GM12873 (cell line): Measurements from ENCODE around the gene XAGE5.

Experiments used
- TF ChIP-seq, protein P1 (sequence below): IDR thresholded peaks from 2 replicates; pipeline ENCODE4 v1.5.1; 2012; ENCODE audit warnings: low read depth, mild to moderate bottlenecking, moderate library complexity, low read length, control low read depth; ENCODE audit not compliant: insufficient read depth; ENCODE audit errors: missing control alignments

The XAGE5 gene

DNA sequence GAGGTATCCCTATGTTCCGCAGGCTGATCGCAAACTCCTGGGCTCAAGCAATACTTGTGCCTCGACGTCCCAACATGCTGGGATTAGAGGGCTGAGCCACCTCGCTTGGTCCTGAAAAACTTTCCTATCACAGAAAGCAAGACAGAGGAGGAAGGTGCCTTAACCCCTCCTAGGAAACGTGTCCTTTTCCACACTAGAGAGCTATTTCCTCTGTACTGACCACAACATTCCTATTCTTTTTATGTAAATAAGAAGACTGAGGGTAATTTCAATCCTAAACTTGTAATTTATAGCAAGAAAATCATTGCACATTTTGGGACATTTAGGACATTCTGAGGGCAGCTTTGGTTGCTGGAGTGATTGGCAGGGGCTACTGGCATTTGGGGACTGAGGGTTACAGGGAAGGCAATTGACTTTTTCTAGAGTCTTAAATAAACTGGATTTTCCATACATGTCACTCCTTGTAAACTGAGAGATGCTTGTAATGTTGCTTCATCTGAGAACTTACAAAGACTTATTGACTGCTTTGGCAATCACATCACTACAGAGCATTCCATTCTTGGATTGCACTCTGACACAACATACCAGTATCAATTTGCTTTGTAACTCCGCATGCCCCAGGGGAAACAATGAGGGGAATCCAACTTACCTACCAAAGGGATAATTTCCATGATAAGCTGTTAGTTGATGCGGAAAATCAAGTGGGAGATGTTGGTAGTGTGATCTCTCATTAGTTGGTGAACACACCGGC lies 41.2 kb downstream of the XAGE5 start:
- TF ChIP-seq, protein P1, sequence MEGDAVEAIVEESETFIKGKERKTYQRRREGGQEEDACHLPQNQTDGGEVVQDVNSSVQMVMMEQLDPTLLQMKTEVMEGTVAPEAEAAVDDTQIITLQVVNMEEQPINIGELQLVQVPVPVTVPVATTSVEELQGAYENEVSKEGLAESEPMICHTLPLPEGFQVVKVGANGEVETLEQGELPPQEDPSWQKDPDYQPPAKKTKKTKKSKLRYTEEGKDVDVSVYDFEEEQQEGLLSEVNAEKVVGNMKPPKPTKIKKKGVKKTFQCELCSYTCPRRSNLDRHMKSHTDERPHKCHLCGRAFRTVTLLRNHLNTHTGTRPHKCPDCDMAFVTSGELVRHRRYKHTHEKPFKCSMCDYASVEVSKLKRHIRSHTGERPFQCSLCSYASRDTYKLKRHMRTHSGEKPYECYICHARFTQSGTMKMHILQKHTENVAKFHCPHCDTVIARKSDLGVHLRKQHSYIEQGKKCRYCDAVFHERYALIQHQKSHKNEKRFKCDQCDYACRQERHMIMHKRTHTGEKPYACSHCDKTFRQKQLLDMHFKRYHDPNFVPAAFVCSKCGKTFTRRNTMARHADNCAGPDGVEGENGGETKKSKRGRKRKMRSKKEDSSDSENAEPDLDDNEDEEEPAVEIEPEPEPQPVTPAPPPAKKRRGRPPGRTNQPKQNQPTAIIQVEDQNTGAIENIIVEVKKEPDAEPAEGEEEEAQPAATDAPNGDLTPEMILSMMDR: no peak

DNA sequence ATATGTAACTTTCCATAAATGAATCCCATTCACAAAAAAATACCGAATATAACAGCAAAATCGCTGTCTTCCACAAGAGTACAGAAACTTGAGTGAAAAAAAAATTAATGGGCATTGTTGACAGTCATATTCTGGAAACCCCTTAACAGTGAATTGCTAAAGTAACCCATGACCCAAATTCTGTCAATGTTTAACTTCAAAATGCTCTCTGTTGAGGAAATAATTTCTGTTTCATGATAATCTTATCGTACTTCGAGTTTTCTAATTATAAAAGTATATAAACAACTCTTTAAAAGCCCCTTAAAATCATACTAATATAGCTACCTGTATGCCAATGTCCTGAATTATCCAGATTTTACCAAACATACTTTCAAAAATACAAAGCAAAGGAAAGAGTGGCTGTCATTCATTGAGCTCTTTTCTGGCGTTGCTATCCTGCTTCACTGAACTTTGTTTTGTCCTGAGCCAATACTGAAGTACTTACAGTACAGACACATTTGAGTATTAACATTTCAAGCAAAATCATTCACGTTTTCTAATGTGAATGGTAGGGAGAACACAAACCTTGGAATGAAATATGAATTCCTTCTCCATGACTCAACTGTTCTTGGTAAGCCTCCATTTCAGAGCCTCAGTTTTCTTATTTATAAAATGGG lies 54.4 kb downstream of the XAGE5 start:
- TF ChIP-seq, protein P1: no peak
